22Rv1 (cell line): Measurements from ENCODE around the gene STX7.

Experiments
- ZFX ChIP-seq: fragments of 450-650 bp; IDR thresholded peaks from 2 replicates; pipeline ENCODE4 v1.6.1; 2017; ENCODE audit warnings: antibody characterized with exemption, borderline replicate concordance
- TF ChIP-seq, protein P1 (sequence below): fragments of 450-650 bp; IDR thresholded peaks from 2 replicates; pipeline ENCODE4 v1.5.1; 2017; ENCODE audit warnings: mild to moderate bottlenecking

- TF ChIP-seq, protein P1, sequence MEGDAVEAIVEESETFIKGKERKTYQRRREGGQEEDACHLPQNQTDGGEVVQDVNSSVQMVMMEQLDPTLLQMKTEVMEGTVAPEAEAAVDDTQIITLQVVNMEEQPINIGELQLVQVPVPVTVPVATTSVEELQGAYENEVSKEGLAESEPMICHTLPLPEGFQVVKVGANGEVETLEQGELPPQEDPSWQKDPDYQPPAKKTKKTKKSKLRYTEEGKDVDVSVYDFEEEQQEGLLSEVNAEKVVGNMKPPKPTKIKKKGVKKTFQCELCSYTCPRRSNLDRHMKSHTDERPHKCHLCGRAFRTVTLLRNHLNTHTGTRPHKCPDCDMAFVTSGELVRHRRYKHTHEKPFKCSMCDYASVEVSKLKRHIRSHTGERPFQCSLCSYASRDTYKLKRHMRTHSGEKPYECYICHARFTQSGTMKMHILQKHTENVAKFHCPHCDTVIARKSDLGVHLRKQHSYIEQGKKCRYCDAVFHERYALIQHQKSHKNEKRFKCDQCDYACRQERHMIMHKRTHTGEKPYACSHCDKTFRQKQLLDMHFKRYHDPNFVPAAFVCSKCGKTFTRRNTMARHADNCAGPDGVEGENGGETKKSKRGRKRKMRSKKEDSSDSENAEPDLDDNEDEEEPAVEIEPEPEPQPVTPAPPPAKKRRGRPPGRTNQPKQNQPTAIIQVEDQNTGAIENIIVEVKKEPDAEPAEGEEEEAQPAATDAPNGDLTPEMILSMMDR = no peak
- no peak for TF ChIP-seq ZFX
Observed at GRCh38 chr6:132499757-132500156, 13.2 kb downstream of the STX7 start.
